ENCODE results near the gene INSR.

Gene INSR

GRCh38 chr19:7301525-7301924, 7.3 kb upstream of the INSR start:
- no peak for DNase-seq (ENCODE audit: low read depth, low spot score)
- H3K4me3 ChIP-seq (ENCODE audit: low read length) = no peak overlapping the region

DNA sequence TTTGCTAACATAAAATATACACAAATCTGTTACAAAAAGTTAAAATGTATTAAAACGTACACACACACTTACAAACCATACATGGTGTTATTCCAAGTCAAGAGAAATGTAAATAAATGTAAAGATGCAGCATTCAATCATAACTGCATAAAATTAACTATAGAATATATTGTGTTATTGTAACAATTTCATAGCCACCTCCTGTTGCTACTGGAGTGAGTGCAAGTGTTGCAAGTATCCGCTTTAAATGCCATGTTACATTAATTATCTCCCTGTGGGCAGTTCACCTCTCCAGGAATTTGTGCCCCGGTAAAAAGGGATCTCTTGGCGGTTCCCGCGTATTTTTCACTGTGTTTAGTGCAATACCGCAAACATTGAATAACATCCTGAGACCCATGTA, 3.5 kb upstream of the INSR start:
- no peak for DNase-seq (ENCODE audit: low read depth, low spot score)
- H3K4me3 ChIP-seq (ENCODE audit: low read length) = no peak overlapping the region

DNA sequence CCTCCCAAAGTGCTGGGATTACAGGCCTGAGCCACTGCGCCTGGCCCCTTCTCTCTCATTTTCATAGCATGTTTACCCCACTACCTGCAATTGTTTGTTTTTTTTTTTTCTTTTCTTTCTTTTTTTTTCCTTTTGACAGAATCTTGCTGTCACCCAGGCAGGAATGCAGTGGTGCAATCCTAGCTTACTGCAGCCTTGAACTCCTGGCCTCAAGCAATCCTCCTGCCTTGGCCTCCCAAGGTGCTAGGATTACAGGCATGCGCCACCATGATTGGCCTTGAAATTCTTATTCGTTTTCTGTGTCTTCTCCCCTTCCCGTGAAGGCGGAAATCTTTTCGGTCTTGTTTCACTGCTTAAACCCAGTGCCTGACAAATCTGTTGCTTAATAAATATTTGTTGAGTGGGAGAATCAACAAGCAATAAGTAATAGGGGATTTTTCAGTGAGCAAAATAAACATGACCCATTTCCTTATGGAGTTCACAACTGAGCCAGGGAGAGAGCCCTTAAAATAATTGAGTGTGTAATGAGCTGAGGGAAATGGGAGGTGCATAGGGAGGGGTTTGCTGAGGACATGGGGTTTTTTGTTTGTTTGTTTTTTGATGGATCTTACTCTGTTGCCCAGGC, 1.8 kb upstream of the INSR start:
- DNase-seq (ENCODE audit: low read depth, low spot score) = no peak
- H3K4me3 ChIP-seq (ENCODE audit: low read length) = no peak overlapping the region

DNA sequence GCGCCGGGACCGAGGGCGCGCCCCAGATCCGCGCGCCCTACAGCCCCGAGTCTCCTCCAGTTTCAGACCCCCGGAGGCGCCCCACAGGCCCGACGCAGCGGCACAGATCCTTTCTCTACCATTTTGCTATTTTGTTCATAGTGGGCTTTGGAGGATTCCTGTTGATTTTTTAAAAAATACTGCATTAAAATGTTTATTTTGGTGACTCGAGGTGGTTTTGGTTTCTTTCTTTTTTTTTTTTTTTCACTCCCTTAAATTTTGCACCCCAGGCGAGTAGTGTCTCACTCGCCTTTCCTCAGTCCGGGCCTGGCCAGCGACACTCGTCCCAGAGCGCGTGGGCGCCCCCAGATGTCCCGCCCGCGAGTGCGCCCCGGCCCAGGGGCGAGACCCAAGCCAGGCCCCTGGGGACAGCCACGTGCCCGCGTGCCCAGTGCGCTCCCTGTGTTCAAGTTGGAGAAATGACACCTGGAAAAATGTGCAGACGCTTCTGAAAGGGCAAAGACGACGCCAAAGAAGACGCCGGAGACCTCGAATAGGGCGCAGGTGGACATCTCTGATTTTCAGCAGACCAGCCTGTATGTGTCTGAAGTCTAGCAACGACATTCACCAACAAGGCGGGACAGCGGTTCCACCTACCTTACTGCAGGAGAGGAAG, 471 bp upstream of the INSR start:
- peak overlapping the region; percentile 50 for H3K4me3 ChIP-seq (ENCODE audit: low read length)
- peak; percentile 33 for DNase-seq (ENCODE audit: low read depth, low spot score)

GRCh38 chr19:7292950-7293761, 1.1 kb downstream of the INSR start:
- no peak for DNase-seq (ENCODE audit: low read depth, low spot score)

DNA sequence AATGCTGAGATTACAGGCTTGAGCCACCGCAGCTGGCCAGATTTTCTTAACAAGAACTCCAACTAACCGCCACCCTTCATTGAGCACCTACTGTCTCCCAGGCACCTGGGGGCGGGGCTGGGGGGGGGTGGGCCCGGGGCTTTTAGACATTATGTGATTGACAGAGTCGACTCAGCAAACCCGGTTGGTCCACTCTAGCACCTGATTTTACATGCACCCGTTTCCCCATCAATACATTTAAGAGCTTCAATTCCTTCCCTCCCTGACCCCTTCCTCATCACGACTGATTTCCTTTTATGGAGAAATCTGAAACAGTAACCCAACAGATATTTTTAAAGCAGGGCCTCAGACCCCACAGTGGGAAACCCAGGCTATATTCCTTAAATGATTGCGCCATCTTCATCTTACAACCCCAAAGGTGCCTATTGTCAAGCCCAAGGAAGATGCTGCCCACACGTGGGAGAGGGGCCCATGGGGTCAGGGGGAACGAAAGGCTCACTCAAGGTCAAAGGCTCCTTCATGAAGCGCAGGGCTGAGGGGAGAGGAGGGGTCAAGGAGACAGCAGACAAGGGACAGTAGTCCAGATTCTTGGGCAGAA, 1.8 kb downstream of the INSR start:
- no peak overlapping the region for H3K4me3 ChIP-seq (ENCODE audit: low read length)
- DNase-seq (ENCODE audit: low read depth, low spot score) = no peak

More at GRCh38 chr19:7292950-7293761, 1.1 kb downstream of the INSR start:
- H3K4me3 ChIP-seq (ENCODE audit: low read length) = peak overlapping the region; percentile 50

DNA sequence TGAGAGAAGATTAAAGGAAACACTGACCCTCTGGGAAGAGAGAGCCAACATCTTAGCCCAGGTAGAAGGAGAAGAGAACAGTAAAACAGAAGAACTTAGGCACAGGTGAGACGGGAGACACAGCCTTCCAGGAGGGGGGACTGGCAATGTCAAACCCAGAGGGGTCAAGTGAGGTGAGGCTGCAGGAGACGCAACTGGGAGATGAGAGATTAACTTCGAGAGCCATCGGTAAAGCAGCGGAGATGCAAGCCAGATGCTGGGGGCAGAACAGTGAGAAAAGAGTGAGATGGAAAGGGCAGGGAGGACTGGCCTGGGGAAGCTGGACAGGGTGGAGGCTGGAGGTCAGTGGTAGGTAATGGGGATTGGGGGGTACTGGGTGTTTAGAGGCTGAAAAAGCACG, 5.2 kb downstream of the INSR start:
- no peak for DNase-seq (ENCODE audit: low read depth, low spot score)
- H3K4me3 ChIP-seq (ENCODE audit: low read length) = no peak overlapping the region

DNA sequence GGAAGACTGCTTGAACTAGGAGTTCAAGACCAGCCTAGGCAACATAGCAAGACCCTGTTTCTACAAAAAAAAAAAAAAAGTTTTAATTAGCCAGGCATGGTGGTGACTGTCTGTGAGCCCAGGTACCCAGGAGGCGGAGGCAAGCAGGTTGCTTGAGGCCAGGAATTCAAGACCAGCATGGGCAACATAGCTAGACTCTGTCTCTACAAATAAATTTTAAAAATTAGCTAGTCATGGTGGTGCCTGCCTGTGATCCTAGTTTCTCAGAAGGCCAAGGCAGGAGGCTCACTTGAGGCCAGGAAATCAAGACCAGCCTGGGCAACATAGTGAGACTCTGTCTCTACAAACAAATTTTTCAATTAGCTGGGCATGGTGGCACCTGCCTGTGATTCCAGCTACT, 6.1 kb downstream of the INSR start:
- no peak overlapping the region for H3K4me3 ChIP-seq (ENCODE audit: low read length)
- no peak for DNase-seq (ENCODE audit: low read depth, low spot score)

- no peak for DNase-seq (ENCODE audit: low read depth, low spot score)
- H3K4me3 ChIP-seq (ENCODE audit: low read length) = no peak overlapping the region
These were observed 6.5 kb downstream of the INSR start for GRCh38 chr19:7287722-7288121.

DNA sequence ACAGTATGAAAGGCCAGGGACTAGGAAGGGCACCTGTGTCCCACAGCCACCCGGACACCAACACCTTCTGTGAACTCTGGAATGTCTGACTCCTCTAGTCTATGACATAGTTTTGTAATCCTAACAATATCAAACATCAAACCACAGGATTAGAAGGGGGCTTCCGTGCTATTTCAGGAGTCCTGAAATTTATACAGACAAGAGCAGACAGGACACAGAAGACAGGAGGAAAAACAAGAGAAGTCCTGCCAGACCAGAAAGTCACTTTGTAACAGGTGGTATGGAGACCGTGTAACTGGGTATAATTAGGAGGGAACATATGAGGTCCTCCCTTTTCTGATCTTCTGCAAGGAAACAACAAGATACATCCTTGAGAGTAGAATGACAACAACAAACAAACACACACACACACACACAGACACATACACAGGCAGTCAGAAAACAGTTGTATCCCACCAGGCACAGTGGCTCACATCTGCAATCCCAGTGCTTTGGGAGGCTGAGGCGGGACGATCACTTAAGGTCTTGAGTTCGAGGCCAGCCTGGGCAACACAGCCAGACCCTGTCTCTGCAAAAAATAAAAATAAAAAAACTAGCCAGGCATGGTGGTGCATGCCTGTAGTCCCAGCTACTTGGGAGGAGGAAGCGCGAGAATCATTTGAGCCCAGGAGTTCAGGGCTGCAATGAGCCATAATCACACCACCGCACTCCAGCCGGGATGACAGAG, 13.1 kb downstream of the INSR start:
- no peak for DNase-seq (ENCODE audit: low read depth, low spot score)
- H3K4me3 ChIP-seq (ENCODE audit: low read length) = no peak overlapping the region

DNA sequence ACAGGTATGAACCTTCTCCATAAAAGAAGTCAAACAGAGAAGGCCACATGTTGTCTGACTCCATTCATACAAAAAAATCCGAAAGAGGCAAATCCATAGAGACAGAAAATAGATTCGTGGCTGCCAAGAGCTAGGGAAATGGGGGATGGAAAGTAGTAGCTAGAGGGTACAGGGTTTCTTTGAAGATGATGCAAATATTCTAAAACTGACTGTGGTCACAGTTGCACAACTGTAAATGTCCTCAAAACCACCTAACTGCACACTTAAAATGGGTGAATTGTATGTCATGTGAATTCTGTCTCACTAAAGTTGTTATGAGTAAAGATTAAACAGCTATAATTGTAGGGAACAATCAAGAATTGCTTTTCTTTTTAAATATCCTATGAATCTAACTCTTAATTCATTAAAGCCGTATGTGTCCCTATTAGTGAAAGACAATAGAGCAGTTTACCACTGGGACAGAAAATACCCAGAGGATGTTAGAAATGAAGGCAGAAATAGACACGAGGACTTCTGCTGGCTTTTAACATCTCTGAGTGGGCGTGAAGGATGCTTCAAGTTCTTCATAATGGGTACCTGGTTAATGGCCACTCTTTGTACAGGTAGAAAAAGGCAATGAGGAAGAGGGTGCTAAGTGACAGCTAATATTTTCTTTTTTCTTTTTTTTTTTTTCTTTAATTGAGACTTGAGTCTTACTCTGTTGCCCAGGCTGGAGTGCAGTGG, 21.2 kb downstream of the INSR start:
- peak; percentile 72 for DNase-seq (ENCODE audit: low read depth, low spot score)
- no peak overlapping the region for H3K4me3 ChIP-seq (ENCODE audit: low read length)

- DNase-seq (ENCODE audit: low read depth, low spot score) = no peak
- no peak overlapping the region for H3K4me3 ChIP-seq (ENCODE audit: low read length)
These were observed 25.5 kb downstream of the INSR start for GRCh38 chr19:7268705-7269098.

GRCh38 chr19:7267792-7268704, 26.2 kb downstream of the INSR start:
- no peak overlapping the region for H3K4me3 ChIP-seq (ENCODE audit: low read length)
- no peak for DNase-seq (ENCODE audit: low read depth, low spot score)

DNA sequence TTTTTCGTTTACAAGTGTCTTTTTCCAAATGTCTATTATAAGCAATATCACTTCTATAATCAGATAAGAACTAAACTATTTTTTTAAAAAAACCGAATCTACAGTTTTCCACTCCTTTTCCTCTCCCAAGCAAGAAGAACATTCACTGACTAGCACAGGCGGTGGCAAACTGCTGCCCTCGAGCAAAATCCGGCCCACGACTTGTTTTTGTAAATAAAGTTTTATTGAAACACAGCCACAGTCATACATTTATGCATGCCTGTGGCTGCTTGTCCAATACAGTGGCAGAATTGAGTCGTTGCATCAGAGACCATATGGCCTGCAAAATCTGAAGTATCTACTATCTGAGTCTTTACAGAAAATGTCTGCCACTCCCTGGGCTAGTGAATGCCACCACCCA, 27.4 kb downstream of the INSR start:
- no peak for DNase-seq (ENCODE audit: low read depth, low spot score)
- H3K4me3 ChIP-seq (ENCODE audit: low read length) = no peak overlapping the region

DNA sequence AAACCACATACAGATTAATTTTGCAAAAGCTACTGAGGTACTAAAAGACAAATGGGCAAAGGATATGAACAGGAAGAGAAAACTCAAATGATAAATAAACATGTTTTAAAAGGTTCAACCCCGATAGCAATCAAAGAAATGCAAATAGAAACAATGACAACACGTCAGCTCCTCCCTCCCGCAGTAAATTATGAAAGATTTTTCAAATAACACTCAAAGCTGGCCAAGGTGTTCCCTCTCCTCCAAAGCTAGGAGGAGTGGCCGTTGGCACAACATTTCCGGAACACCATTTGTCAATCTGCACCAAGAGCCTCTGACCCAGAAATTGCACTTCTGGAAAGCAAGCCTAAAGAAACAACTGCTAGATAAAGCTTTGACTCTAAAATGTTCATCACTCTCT, 28.3 kb downstream of the INSR start:
- no peak overlapping the region for H3K4me3 ChIP-seq (ENCODE audit: low read length)

DNA sequence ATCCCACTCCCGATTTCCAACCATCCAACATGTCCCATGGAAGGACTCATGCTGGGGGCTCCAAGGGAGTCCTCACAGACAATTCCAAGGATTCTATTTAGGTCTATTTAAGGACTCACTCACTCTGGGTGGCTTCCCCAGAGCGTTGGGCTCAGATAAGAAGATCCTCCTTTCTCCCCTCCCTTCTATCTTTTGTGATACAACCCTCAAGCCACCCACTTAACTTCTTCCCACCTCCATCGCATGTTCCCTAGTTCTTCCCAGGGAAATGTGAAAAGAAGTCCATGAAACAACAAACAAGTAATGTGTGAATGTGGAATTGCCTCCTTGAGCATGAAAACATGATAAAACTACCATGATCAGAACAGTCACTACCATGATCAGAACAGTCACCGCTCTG, 29.4 kb downstream of the INSR start:
- DNase-seq (ENCODE audit: low read depth, low spot score) = no peak
- H3K4me3 ChIP-seq (ENCODE audit: low read length) = no peak overlapping the region

More for the DNA sequence above, 28.3 kb downstream of the INSR start:
- DNase-seq (ENCODE audit: low read depth, low spot score) = no peak

- no peak for DNase-seq (ENCODE audit: low read depth, low spot score)
- H3K4me3 ChIP-seq (ENCODE audit: low read length) = no peak overlapping the region
These were observed 30.7 kb downstream of the INSR start for GRCh38 chr19:7263521-7263920.

DNA sequence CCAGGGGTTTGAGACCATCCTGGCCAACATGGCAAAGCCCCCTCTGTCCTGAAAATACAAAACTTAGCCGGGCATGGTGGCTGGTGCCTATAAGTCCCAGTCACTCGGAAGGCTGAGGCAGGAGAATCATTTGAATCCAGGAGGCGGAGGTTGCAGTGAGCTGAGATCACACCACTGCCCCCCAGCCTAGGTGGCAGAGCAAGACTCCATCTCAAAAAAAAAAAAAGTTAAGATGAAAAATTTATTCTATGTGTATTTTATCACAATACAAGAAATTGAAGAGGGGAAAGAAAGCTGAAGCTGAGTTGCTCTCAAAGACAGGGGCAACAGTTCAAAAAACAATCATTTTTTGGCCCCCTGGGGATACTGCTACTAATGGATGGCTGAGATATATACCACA, 31.1 kb downstream of the INSR start:
- no peak overlapping the region for H3K4me3 ChIP-seq (ENCODE audit: low read length)
- DNase-seq (ENCODE audit: low read depth, low spot score) = no peak

Measured in Jurkat, Clone E6-1 (cell line).